GM20000 (cell line): ENCODE results near the gene RALB.

Experiments used
- DNase-seq: peaks from one replicate; pipeline ENCODE4 v3.0.0; 2012; ENCODE audit warnings: low spot score
- CTCF ChIP-seq: IDR thresholded peaks from 2 replicates; pipeline ENCODE4 v1.5.1; 2012; ENCODE audit warnings: mild to moderate bottlenecking, control low read depth; ENCODE audit errors: extremely low read depth, missing control alignments

RALB gene

GRCh38 chr2:120338015-120338414 lies 85.4 kb downstream of the RALB start:
- DNase-seq, result no peak
- no peak for TF ChIP-seq CTCF

- no peak for TF ChIP-seq CTCF
- no peak for DNase-seq
Measured at GRCh38 chr2:120341977-120342376, 89.3 kb downstream of the RALB start.

- no peak for DNase-seq
- no peak for TF ChIP-seq CTCF
Measured at GRCh38 chr2:120342446-120342845, 89.8 kb downstream of the RALB start.

- no peak for DNase-seq
- TF ChIP-seq CTCF, result no peak
Measured at GRCh38 chr2:120343100-120343432, 90.4 kb downstream of the RALB start.

- DNase-seq, result peak; percentile 84
- peak; percentile 73 for TF ChIP-seq CTCF
Measured at GRCh38 chr2:120343433-120344105, 90.9 kb downstream of the RALB start.
